NCI-H226 (cell line): ENCODE measurements around the gene PCBP1.
"Not testable (repeated sequence)": the region's sequence is repeated elsewhere in the genome, so short reads cannot be mapped to it uniquely, and the experiment has no call there.

Experiments used
- DNase-seq: peaks from one replicate; pipeline ENCODE4 v3.0.0-alpha.2; 2015

PCBP1 gene

GRCh38 chr2:70128005-70128404 lies 40.7 kb downstream of the PCBP1 start:
- DNase-seq: no peak

GRCh38 chr2:70131344-70132143 lies 44.3 kb downstream of the PCBP1 start:
- DNase-seq: not testable (repeated sequence)

- DNase-seq: no peak
These were observed 45.2 kb downstream of the PCBP1 start for GRCh38 chr2:70132244-70133126.

DNA sequence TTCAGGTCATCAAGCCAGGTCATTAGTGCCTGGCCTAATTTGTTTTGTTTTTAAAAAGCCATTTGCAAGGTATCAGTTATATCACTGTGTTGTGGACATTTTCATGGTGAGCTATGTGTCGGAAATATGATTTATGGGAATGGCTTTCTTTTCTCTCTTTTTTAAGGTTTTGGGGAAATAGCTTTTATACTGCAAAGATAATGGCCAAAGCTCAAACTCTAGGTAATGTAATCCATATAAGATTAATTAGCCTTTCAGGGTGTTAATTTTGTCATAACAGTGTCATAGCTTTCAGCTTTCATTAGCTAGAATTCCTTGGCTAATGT lies 45.8 kb downstream of the PCBP1 start:
- DNase-seq: no peak

GRCh38 chr2:70133491-70134322 lies 46.4 kb downstream of the PCBP1 start:
- peak; percentile 62 for DNase-seq

DNA sequence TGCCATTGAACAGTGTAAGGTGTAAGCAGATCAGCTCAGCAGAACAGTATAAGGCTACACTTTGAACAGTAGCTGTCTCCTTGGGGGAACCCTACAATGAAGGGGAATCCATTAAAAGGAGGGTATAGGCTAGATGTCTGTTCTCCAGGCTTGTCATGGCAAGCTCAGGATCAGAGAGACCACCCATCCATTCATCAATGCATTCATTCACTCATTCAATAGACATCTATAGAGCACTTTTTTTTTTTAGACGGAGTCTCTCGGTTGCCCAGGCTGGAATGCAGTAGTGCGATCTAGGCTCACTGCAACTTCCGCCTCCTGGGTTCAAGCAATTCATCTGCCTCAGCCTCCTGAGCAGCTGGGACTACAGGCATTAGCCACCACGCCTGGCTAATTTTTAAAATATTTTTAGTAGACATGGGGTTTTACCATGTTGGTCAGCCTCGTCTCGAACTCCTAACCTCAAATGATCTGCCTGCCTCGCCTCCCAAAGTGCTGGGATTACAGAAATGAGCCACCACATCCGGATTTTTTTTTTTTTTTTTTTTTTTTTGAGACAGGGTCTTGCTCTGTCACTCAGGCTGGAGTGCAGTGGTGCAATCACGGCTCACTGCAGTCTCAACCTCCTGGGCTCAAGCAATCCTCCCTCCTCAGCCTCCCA lies 47.2 kb downstream of the PCBP1 start:
- DNase-seq: not testable (repeated sequence)
